ENCODE results near the gene LRRTM2.

Gene LRRTM2

GRCh38 chr5:138898299-138898698 is 23.2 kb upstream of the LRRTM2 start:
- no peak for DNase-seq (ENCODE audit: low read depth, low spot score)
- Histone ChIP-seq H3K4me3 (no peak overlapping the region), H3K27ac (no peak overlapping the region), H3K9me3 (ENCODE audit: low read depth, low read length) (no peaks in the 10 kb centered on the region), H3K36me3 (ENCODE audit: insufficient read depth, low read length) (peaks cover 23% of the 10 kb centered on the region), H3K9ac (ENCODE audit: insufficient read length) (no peak overlapping the region)
- TF ChIP-seq EZH2 (IDR thresholded peaks at IDR 0.05): no peak
- TF ChIP-seq FOXP2 (optimal IDR thresholded peaks at IDR 0.05; ENCODE audit: control extremely low read depth, extremely low read length, insufficient read depth): no peak
- TF ChIP-seq POLR2AphosphoS5 (IDR thresholded peaks at IDR 0.05; ENCODE audit: borderline replicate concordance, low read depth, low read length): no peak

GRCh38 chr5:138895918-138896317 is 20.8 kb upstream of the LRRTM2 start:
- TF ChIP-seq FOXP2 (optimal IDR thresholded peaks at IDR 0.05; ENCODE audit: control extremely low read depth, extremely low read length, insufficient read depth): no peak
- no peak for TF ChIP-seq POLR2AphosphoS5 (IDR thresholded peaks at IDR 0.05; ENCODE audit: borderline replicate concordance, low read depth, low read length)
- TF ChIP-seq EZH2 (IDR thresholded peaks at IDR 0.05): no peak
- no peak overlapping the region for H3K27ac ChIP-seq
- no peak for DNase-seq (ENCODE audit: low read depth, low spot score)
- no peaks in the 10 kb centered on the region for H3K9me3 ChIP-seq (ENCODE audit: low read depth, low read length)
- peaks cover 24% of the 10 kb centered on the region for H3K36me3 ChIP-seq (ENCODE audit: insufficient read depth, low read length)
- no peak overlapping the region for H3K4me3 ChIP-seq
- H3K9ac ChIP-seq (ENCODE audit: insufficient read length): no peak overlapping the region

GRCh38 chr5:138890644-138891043 is 15.5 kb upstream of the LRRTM2 start:
- Histone ChIP-seq H3K4me3 (no peak overlapping the region), H3K9me3 (ENCODE audit: low read depth, low read length) (no peaks in the 10 kb centered on the region), H3K36me3 (ENCODE audit: insufficient read depth, low read length) (peaks cover 40% of the 10 kb centered on the region), H3K27ac (no peak overlapping the region), H3K9ac (ENCODE audit: insufficient read length) (no peak overlapping the region)
- no peak for TF ChIP-seq EZH2 (IDR thresholded peaks at IDR 0.05)
- no peak for TF ChIP-seq FOXP2 (optimal IDR thresholded peaks at IDR 0.05; ENCODE audit: control extremely low read depth, extremely low read length, insufficient read depth)
- TF ChIP-seq POLR2AphosphoS5 (IDR thresholded peaks at IDR 0.05; ENCODE audit: borderline replicate concordance, low read depth, low read length): no peak
- DNase-seq (ENCODE audit: low read depth, low spot score): no peak

GRCh38 chr5:138889994-138890393 is 14.9 kb upstream of the LRRTM2 start:
- DNase-seq (ENCODE audit: low read depth, low spot score): no peak

GRCh38 chr5:138884554-138884953 is 9.4 kb upstream of the LRRTM2 start:
- Histone ChIP-seq H3K9me3 (ENCODE audit: low read depth, low read length) (no peaks in the 10 kb centered on the region), H3K4me3 (no peak overlapping the region), H3K36me3 (ENCODE audit: insufficient read depth, low read length) (peaks cover 22% of the 10 kb centered on the region), H3K27ac (no peak overlapping the region), H3K9ac (ENCODE audit: insufficient read length) (no peak overlapping the region)
- DNase-seq (ENCODE audit: low read depth, low spot score): no peak
- TF ChIP-seq POLR2AphosphoS5 (IDR thresholded peaks at IDR 0.05; ENCODE audit: borderline replicate concordance, low read depth, low read length) (no peak), EZH2 (IDR thresholded peaks at IDR 0.05) (no peak), FOXP2 (optimal IDR thresholded peaks at IDR 0.05; ENCODE audit: control extremely low read depth, extremely low read length, insufficient read depth) (no peak)

More at GRCh38 chr5:138889994-138890393, 14.9 kb upstream of the LRRTM2 start:
- no peak overlapping the region for H3K27ac ChIP-seq
- H3K36me3 ChIP-seq (ENCODE audit: insufficient read depth, low read length): peaks cover 40% of the 10 kb centered on the region
- H3K4me3 ChIP-seq: no peak overlapping the region
- no peak for TF ChIP-seq FOXP2 (optimal IDR thresholded peaks at IDR 0.05; ENCODE audit: control extremely low read depth, extremely low read length, insufficient read depth)
- no peak for TF ChIP-seq EZH2 (IDR thresholded peaks at IDR 0.05)
- TF ChIP-seq POLR2AphosphoS5 (IDR thresholded peaks at IDR 0.05; ENCODE audit: borderline replicate concordance, low read depth, low read length): no peak
- no peak overlapping the region for H3K9ac ChIP-seq (ENCODE audit: insufficient read length)
- H3K9me3 ChIP-seq (ENCODE audit: low read depth, low read length): no peaks in the 10 kb centered on the region

GRCh38 chr5:138884094-138884493 is 9.0 kb upstream of the LRRTM2 start:
- TF ChIP-seq EZH2 (IDR thresholded peaks at IDR 0.05): no peak
- no peak for TF ChIP-seq FOXP2 (optimal IDR thresholded peaks at IDR 0.05; ENCODE audit: control extremely low read depth, extremely low read length, insufficient read depth)
- TF ChIP-seq POLR2AphosphoS5 (IDR thresholded peaks at IDR 0.05; ENCODE audit: borderline replicate concordance, low read depth, low read length): no peak
- DNase-seq (ENCODE audit: low read depth, low spot score): no peak
- H3K36me3 ChIP-seq (ENCODE audit: insufficient read depth, low read length): peaks cover 18% of the 10 kb centered on the region
- no peaks in the 10 kb centered on the region for H3K9me3 ChIP-seq (ENCODE audit: low read depth, low read length)
- H3K4me3 ChIP-seq: no peak overlapping the region
- H3K9ac ChIP-seq (ENCODE audit: insufficient read length): no peak overlapping the region
- no peak overlapping the region for H3K27ac ChIP-seq

- TF ChIP-seq POLR2AphosphoS5 (IDR thresholded peaks at IDR 0.05; ENCODE audit: borderline replicate concordance, low read depth, low read length) (no peak), EZH2 (IDR thresholded peaks at IDR 0.05) (no peak), FOXP2 (optimal IDR thresholded peaks at IDR 0.05; ENCODE audit: control extremely low read depth, extremely low read length, insufficient read depth) (no peak)
- Histone ChIP-seq H3K9ac (ENCODE audit: insufficient read length) (no peak overlapping the region), H3K36me3 (ENCODE audit: insufficient read depth, low read length) (peaks cover 9% of the 10 kb centered on the region), H3K27ac (no peak overlapping the region), H3K4me3 (no peak overlapping the region), H3K9me3 (ENCODE audit: low read depth, low read length) (no peaks in the 10 kb centered on the region)
- DNase-seq (ENCODE audit: low read depth, low spot score): no peak
Observed at GRCh38 chr5:138883211-138883610, 8.1 kb upstream of the LRRTM2 start.

- DNase-seq (ENCODE audit: low read depth, low spot score): no peak
- no peaks in the 10 kb centered on the region for H3K36me3 ChIP-seq (ENCODE audit: insufficient read depth, low read length)
- no peak overlapping the region for H3K9ac ChIP-seq (ENCODE audit: insufficient read length)
Observed at GRCh38 chr5:138878437-138879235, 3.5 kb upstream of the LRRTM2 start.

More at GRCh38 chr5:138878437-138879235, 3.5 kb upstream of the LRRTM2 start:
- TF ChIP-seq EZH2 (IDR thresholded peaks at IDR 0.05) (no peak), POLR2AphosphoS5 (IDR thresholded peaks at IDR 0.05; ENCODE audit: borderline replicate concordance, low read depth, low read length) (no peak), FOXP2 (optimal IDR thresholded peaks at IDR 0.05; ENCODE audit: control extremely low read depth, extremely low read length, insufficient read depth) (no peak)
- no peak overlapping the region for H3K27ac ChIP-seq
- no peaks in the 10 kb centered on the region for H3K9me3 ChIP-seq (ENCODE audit: low read depth, low read length)
- H3K4me3 ChIP-seq: no peak overlapping the region

All from SK-N-MC (cell line).